Measurements from ENCODE around the gene TANC1.

TANC1 gene

DNA sequence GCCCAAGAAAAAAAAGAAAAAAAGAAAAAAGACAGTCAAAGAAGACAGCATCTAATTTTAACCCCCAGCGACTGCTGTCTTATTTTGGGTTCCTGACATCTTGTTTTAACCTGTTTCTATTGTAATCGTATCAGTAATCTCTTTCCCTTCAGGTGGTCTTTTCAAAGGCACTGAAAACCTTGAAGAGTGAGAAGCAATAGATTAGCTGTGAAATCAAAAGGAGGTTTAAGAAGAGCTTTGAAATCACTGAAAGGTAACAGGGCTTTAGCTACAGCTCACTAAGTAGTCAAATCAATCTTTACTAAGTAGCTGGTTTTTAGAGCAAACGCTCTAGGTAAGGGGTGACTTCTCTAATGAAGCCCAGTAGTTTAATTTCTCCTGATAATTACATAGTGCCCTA, 5.4 kb upstream of the TANC1 start:
- DNase-seq = no peak

- no peak for DNase-seq
Measured at GRCh38 chr2:158965107-158965506, 3.3 kb upstream of the TANC1 start.

- no peak for DNase-seq
Measured at GRCh38 chr2:158965641-158966040, 2.8 kb upstream of the TANC1 start.

DNA sequence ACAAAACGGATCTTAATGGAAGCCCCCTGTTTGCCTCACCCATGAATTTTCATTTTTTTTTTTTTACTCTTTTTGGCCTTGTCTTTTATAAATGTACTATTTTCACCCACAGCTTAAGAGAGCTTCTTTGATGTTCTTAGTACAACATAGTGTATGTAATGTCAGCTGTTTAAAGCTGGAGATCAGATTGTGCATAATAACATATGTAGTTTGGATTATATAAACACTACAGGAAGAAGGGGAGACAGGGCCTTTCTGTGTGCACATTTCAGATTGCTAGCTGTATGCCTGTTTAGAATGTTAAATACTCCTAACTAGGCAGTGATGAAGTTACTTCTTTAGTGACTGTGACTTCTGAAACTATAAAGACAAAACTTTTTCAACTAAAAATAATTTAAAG, 2.1 kb upstream of the TANC1 start:
- no peak for DNase-seq

GRCh38 chr2:158967114-158967730, 1.2 kb upstream of the TANC1 start:
- no peak for DNase-seq

GRCh38 chr2:158967731-158968395, 577 bp upstream of the TANC1 start:
- no peak for DNase-seq

GRCh38 chr2:158969162-158969714, 798 bp downstream of the TANC1 start:
- DNase-seq = no peak

DNA sequence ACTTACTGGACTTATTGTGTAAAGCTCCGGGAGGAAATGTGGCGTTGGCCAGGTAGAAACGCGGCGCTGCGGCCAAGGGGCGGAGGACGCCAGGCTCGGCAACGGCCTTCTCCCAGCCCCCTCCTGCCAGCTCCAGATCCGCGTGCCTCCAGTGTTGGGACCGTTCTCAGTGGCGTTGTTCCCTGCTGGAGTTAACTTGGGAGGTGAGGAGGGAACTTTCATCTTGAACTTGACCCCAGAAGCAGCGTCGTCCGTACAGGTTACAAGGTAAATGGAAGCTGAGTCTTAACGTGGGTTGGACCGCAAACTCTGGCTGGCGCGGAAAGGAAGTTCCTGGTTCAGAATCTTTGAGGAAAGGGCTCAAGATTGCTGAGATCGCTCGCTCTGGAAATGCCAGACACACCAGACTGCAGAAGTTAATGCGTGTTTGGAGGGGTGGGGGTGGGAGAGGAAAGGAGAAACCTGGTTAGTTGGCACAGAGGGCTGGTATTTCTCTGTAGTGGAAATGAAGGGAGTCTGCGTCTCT, 1.3 kb downstream of the TANC1 start:
- no peak for DNase-seq

DNA sequence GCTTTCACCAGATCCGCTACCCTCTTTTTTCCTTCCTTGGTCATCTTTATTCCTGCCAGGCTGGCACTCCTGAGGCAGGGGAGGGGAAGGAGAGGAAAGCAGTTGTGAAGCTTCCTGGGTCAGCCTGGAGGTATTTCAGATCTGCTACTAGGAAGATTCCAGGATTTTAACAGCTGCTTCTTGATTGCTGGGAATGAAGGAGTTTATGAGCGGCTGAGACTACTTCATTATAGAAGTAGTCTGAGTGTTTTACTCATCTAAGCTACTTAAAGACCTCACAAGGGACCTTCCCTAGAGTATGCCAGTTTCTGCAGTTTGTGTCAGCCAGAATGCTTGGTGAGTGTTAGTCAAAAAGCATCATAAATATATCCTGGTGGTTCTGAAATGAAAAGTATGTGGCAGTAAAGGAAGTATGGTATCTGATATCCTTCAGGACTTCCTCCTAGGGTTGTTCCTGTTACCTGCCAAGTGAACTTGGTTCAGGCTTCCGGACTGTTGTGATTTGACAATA, 1.9 kb downstream of the TANC1 start:
- DNase-seq = no peak

DNA sequence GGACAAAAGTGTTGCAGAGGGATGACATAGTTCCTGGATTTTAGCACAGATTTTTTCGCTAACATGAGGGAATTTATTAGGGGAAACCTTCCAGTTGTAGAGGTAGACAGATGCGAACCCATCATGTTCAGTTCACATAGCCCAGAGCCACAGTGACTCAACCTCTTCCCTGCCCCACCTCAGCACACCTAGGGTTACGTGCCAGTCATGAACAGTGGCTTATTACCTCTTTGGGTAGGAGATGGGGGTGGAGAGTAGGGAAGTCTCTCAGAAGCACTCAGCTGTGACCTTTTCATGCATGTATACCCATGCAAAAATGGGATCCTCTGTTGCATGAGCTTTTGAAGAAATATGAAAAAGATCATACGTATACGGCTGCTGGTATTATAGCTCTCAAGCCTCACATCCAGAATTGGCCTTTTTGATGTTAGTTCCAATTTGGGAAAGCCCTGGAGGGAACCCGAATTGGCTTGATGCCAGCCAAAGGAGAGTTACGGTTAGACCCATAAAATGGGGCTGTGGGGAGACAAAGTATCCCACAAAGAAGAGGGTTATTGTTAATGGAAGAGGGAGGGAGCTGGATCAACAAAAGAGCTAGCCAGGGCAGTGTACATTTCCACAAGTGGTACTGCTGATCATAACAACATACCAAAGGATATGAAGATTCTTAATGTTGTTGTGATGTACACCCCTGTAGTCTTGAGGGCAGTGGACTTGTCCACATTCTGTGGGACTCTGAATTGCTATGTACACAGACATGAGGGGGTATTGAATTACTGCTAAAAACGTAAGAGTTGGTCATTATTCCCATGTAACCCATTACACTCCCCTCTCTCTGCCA, 4.9 kb downstream of the TANC1 start:
- no peak for DNase-seq

DNA sequence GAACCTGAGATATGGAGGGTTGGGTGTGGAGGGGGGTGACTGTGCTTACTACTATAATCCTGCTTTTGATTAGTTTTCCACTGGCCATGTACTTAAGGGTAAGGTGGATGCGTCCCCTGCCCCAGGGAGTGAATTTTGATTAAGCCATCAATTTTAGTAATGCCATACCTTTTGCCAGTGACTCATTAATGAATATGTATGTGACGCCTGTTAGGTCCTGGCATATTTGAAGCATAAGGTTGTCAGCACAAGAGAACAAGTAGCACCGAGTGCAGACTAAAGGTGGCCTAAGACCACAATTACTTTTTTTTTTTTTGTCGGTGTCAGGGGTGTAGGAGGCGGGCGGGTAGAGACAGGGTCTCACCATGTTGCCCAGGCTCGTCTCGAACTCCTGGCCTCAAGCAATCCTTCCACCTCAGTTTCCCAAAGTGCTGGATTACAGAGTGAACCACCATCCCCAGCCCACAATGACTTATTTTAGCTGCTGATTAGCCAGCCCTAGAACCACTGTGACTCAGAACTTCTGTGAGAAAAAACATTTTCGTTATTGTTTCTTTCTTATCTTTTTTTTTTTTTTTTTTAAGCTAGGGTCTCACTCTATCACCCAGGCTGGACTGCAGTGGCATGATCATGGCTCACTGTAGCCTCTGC, 7.0 kb downstream of the TANC1 start:
- no peak for DNase-seq

DNA sequence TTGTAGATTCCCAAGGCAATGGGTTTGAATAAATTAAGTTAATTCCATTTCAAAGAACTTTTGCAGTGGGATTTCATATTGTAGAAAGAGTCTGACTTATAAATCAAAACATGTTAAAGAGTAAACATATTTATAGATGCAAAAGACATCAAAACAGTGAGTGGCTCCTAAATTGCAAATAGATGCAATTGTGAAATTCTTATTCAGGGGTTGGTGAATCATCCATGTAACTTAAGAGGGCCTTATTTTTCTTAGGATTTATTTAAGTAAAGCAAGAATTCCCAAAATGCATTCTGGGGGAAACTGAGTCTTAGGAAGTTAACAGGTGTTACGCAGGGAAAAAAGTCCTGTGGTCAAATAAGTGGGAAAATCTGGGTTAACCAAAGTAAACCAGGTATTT, 11.3 kb downstream of the TANC1 start:
- no peak for DNase-seq

GRCh38 chr2:158984604-158985135, 16.2 kb downstream of the TANC1 start:
- no peak for DNase-seq

- DNase-seq = no peak
Measured at GRCh38 chr2:158988501-158988900, 20.1 kb downstream of the TANC1 start.

- DNase-seq = no peak
Measured at GRCh38 chr2:158989165-158989564, 20.7 kb downstream of the TANC1 start.

DNA sequence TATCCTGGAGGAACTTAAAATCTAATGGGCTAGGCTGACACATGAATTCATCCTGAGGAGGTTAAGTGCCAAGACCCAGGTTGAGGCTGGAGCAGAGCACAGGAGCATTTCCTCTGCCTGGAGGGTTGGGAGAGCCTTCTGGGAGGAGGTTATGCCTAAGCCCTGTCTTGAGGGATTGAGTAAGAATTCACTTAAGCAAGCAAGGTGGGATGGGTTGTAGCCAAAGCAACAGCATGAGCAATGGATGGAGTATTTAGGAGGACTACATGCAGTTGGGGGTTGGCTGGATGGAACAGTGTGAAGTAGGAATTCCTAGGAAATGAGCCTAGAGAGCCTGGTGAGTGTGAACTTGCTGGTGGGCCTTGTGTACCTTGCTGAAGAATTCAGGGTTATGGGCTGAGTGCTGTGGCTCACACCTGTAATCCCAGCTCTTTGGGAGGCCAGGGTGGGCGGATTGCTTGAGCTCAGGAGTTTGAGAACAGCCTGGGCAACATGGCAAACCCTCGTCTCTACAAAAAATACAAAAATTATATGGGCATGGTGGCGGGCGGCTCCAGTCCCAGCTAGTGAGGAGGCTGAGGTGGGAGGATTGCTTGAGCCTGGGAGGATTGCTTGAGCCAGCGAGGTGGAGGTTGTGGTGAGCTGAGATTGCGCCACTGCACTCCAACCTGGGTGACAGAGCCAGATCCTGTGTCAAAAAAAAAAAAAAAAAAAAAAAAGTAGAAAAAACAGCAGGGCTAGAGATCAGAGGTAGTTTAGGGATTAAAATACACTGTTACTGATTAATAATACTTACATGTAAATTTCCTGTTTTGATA, 22.2 kb downstream of the TANC1 start:
- DNase-seq = no peak

DNA sequence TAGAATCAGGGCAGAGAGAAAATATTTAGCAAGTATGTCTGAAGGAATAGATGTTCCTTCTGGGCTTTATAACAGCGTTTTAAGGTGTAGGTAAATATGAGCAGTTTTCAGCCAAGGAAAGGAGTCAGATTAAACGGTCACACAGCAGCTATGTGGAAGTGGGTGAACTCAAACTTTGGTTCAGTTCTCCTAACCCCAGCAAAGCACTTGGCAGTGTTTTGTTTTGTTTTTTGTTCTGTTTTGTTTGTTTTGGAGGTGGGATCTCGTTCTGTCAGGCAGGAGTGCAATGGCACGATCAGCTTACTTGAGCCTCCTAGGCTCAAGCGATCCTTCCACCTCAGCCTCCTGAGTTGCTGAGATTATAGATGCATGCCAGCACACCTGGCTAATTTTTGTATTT, 24.6 kb downstream of the TANC1 start:
- no peak for DNase-seq

GRCh38 chr2:158993721-158994587, 25.5 kb downstream of the TANC1 start:
- no peak for DNase-seq

GRCh38 chr2:158994920-158995676, 26.7 kb downstream of the TANC1 start:
- DNase-seq = no peak

GRCh38 chr2:158995677-158996049, 27.2 kb downstream of the TANC1 start:
- DNase-seq = no peak
